SW 1271 (cell line): ENCODE data around the gene WHAMM.

Experiments
- DNase-seq, 2 experiments: peaks; one replicate each; lab custom pipeline; 2025; lab: John Stamatoyannopoulos, UW

The WHAMM gene

GRCh38 chr15:82870727-82871320 is 61.4 kb downstream of the WHAMM start:
- DNase-seq, result no peak

DNA sequence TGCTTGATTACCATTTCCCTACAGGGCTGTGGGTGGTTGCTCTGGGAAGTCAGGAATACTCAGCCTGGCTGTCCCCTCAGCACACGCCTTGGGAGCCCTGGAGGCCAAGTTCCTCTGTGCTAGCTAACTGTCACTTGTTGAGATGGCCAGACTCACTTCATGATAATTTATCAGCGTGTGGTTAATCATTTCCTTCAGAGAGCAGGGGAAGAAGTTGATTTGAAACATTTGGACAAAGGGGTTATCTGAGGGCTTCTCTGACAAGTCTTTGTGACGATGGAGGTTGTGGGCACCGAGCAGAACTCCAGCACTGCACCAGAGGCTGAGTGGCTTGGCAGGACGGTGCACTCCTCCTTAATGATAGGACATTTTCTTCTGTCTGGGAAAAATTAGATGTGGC is 61.9 kb downstream of the WHAMM start:
- DNase-seq, result no peak

DNA sequence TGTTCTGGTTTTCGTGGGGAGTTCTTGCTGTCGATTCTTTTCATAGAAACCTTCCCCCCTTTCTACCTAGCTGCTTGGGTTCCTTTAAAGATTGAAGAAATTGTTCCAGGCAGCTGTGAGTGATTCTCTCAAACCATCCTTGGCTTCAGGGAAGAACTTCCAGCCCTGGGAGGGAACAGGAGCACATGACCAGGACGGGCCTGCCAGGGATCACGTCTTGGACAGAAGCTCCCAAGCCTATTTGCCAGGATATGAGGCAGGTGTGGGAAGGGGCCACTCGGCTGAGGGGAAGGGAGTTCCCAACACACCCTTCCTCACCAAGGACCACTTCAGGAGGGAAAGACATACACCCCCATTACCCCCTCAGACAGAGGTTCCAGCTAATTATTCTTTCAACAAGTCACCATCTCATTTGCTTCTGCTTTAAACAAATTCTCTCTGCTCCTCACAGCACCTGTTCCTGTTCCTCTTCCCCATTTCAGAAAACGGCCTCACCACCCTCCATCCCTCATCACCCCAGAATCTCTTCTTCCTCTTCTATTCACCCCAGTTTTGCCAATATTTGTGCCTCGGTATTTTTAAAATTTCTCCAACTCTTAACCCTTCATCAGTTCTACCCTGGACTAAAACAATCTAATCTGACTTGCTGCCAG is 62.5 kb downstream of the WHAMM start:
- no peak for DNase-seq

DNA sequence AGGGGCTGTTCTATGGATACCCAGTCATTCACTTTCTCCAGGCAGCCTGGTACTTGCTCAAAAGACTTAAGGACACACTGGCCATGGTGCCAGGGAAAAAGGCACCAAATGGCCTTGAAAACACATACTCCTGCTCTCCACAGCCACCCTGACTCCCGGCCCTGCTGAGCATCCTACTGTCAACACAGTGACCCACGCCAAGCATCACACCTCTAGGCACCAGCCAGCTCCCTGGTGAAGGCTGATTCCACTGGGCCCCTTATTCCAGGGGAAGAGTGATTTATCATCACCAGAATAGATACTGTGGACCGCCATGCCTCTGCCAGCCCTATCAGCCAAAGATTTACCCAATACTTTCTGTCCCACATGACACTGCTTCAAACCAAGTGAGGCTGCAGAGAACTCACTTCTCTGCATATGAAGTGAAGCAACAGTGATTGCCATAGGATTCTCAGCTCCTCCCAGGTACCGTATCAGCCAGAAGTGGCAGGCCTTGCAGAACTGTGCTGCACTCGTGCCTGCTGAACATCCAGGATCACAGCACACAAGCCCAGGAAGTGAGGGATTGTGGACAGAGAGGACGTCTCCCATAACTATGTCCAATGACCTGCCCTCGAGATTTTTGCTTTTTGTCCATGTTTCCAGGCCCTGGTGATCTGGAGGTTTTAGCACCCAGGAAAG is 63.7 kb downstream of the WHAMM start:
- DNase-seq, result no peak

GRCh38 chr15:82874267-82874666 is 64.8 kb downstream of the WHAMM start:
- DNase-seq, result no peak

- DNase-seq, result no peak
Measured at GRCh38 chr15:82874961-82875360, 65.5 kb downstream of the WHAMM start.

DNA sequence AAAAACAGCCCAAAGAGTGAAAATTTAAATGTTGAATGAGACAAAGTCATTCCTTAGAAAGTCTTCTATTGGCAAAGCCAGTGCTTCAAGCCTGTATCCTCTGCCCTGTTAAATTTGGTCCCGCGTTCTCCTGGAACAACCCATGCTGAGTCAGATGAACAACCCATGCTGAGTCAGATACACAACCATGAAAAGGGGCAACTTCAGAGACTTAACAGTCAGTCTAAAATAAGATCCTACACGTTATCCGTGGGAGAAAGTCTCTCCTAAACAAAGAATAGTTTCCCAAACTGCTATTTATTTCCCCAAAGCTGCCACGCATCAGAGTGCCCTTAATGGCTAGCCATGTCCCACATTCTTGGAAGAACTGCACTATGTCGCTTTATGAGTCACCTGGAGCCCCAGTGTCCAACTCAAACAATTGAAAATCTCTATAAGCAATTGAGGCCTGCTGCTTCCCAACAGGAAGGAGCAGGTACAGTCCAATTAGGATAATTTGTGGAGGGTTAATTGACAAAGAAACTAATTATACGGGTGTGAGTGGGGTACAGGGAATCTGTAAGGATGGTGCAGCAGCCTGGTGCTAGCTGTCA is 66.1 kb downstream of the WHAMM start:
- no peak for DNase-seq

DNA sequence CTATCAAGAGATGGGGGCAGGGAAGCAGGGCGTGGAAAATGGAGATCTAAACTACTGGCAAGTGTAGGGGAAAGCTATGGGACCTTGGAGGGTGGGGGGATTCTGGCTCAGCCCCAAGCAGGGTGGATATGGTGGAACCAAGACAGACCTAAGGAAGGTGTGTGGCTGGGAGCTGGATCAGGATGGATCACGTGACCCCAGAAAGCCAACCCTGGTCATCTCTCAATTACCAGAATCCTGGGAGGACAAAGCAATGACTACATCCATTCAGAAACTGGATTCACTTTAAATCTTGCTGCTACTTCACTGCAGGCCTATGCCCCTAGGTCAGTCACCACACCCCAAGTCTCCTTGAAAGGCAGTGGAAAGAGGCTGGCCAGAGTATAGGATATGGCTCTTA is 68.4 kb downstream of the WHAMM start:
- DNase-seq, result no peak

DNA sequence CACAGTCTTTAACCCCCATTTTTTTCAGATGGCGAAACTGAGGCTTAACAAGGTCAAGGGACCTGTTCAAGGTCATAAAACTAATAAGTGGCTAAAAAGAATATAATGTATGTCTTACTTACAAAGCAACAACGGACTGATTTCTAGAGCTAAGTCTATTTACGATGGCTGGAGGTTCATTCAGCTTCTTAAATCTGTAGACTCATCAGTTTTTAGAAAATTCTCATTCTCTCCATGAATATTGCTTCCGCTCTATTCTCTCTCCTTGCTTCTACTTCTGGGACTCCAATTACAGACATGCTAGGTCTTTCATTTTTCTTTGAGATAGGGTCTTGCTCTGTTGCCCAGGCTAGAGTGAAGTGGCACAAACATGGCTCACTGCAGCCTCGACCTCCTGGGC is 68.9 kb downstream of the WHAMM start:
- DNase-seq, result no peak

- no peak for DNase-seq
Measured at GRCh38 chr15:82880704-82881103, 71.3 kb downstream of the WHAMM start.

DNA sequence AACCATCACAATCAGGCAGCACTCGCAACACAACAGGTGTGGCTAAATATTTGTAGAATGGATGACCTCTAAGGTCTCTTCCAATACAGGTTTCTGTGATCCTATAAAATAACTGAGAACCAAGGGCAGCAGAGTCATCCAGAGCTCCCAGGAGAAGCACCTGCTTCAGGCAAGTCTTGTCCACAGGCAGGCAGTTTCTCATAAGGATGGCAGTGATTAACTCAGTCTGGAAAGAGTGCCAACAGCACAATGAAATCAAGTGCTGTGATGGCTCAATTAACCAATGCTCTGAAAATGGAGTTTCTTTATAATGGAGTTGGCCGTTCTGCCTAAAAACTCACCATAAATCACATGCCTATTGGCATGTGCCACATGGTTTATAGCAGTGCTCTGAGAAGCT is 72.3 kb downstream of the WHAMM start:
- no peak for DNase-seq

DNA sequence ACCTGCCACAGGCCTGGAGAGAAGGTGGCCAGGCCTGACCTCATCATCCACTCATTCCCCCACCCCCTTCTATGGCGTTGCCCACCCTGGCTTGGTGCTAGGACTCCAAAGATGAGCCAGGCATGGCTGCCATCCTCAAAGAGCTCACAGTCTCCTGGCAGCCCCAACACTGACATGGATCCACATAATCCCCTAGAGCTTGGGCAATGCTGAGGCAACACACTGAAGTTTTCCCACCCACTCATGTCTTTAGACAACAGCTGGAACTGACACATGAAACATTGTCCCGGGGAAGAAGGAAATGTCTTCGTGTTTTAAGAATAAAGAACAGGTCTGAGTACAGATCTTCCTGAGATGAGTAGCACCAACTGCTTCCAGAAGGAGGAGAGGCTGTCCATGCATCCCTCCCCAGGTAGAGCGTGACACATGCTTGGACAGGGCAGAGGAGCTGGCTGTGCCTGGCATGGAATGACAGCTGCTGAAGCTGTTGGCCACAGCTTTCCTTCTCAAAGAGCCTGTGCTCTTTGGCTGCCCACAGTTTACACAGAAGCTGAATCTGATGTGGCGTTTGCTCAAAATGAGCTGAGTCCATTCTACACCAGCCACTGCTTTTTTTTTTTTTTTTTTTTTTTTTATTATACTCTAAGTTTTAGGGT is 73.0 kb downstream of the WHAMM start:
- DNase-seq, result no peak
